HepG2 (cell line): ENCODE measurements around the gene NOXO1. TPM values are rescaled to one million over a fixed set of nuclear protein-coding genes. Genes with fewer than 3 reads are reported as not detected.

Source experiments
- ATAC-seq: fragments of 200-7000 bp; cut with Tn5 transposase; 3 replicates; pipeline ENCODE4 v1.9.1; 2020; ENCODE audit warnings: mild to moderate bottlenecking, moderate library complexity
- BruUV-seq: library from RNA; stranded (reverse); fragments of 400-500 nt; replicated peaks from 2 replicates; lab custom pipeline; 2021; lab: Mats Ljungman, UMichigan
- CTCF ChIA-PET: fragments of 300-600 bp; formaldehyde crosslinking; extraction: SDS; loops from one replicate; lab custom pipeline; 2021; ENCODE audit warnings: low total read pairs, inconsistent platforms, low intra/inter-chr PET ratio; lab: Yijun Ruan, JAX
- POLR2A ChIA-PET: fragments of 350-600 bp; sonication (Branson Sonifier 250); formaldehyde crosslinking; loops from one replicate; lab custom pipeline; 2020; ENCODE audit warnings: antibody characterized with exemption, inconsistent platforms; lab: Yijun Ruan, JAX
- DNase-seq: peaks from one replicate; pipeline ENCODE4 v3.0.0-alpha.2; 2015; ENCODE audit warnings: low spot score
- FAIRE-seq: peaks from 3 replicates; lab custom pipeline; 2011; peaks lifted over from hg19 to GRCh38; lab: Jason Lieb, UNC
- H2AFZ ChIP-seq: one replicate; pipeline ENCODE4 v1.6.1; 2011; ENCODE audit warnings: low read length, inconsistent platforms
- H3K27ac ChIP-seq: fragments of 300-600 bp; 3 replicates; pipeline ENCODE4 v1.8.0; 2011; ENCODE audit warnings: mixed run types, mild to moderate bottlenecking, mixed read lengths, low read length, inconsistent platforms; ENCODE audit not compliant: insufficient read depth; ENCODE audit errors: extremely low read length
- H3K27me3 ChIP-seq, 2 experiments: fragments of 200-600 bp in 1 of 2; 2 replicates in 1 of 2; 3 replicates in 1 of 2; pipeline versions ENCODE4 v1.6.0 to v1.8.0; 2011; ENCODE audit warnings: low read length in 2 of 2, mild to moderate bottlenecking in 2 of 2, moderate library complexity in 2 of 2, inconsistent platforms in 1 of 2; ENCODE audit not compliant: insufficient read depth in 2 of 2, control insufficient read depth in 1 of 2
- H3K36me3 ChIP-seq, 2 experiments: fragments of 200-600 bp in 1 of 2; replicated peaks in 1 of 2; 2 replicates in 1 of 2; 3 replicates in 1 of 2; pipeline versions ENCODE4 v1.5.1 to v1.8.0; 2011; ENCODE audit warnings: low read length in 2 of 2, inconsistent platforms in 1 of 2; ENCODE audit not compliant: insufficient read depth in 2 of 2, control insufficient read depth in 1 of 2
- H3K4me1 ChIP-seq: 2 replicates; pipeline ENCODE4 v1.5.1; 2012; ENCODE audit warnings: low read length, inconsistent platforms; ENCODE audit not compliant: insufficient read depth
- H3K4me2 ChIP-seq: 2 replicates; pipeline ENCODE4 v1.6.0; 2011; ENCODE audit warnings: low read depth, low read length, inconsistent platforms
- H3K4me3 ChIP-seq, 3 experiments: fragments of 200-600 bp in 1 of 3; sonication (generic), shearing (Covaris generic) in 1 of 3; replicated peaks in 1 of 3; 2 replicates each; pipeline ENCODE4 v1.5.1; 2011 to 2016; ENCODE audit warnings: low read length in 3 of 3, inconsistent platforms in 2 of 3, low read depth in 2 of 3, mild to moderate bottlenecking in 2 of 3, control low read depth in 1 of 3, mixed read lengths in 1 of 3; ENCODE audit not compliant: insufficient read depth in 1 of 3
- H3K79me2 ChIP-seq: one replicate; pipeline ENCODE4 v1.6.1; 2011; ENCODE audit warnings: low read length, inconsistent platforms; ENCODE audit not compliant: insufficient read depth
- H3K9ac ChIP-seq: 2 replicates; pipeline ENCODE4 v1.6.0; 2011; ENCODE audit warnings: mild to moderate bottlenecking, low read depth, low read length, inconsistent platforms; ENCODE audit not compliant: insufficient read depth
- H3K9me3 ChIP-seq: 2 replicates; pipeline ENCODE4 v1.5.1; 2012; ENCODE audit warnings: mild to moderate bottlenecking, low read length
- H4K20me1 ChIP-seq: 2 replicates; pipeline ENCODE4 v1.6.0; 2011; ENCODE audit warnings: inconsistent platforms, mild to moderate bottlenecking, low read length, moderate library complexity; ENCODE audit not compliant: insufficient read depth
- BORCS8-MEF2B ChIP-seq: sonication (generic); formaldehyde crosslinking; IDR thresholded peaks from 2 replicates; pipeline ENCODE4 v1.8.0; 2022; ENCODE audit warnings: mild to moderate bottlenecking, missing genetic modification reagents
- DNMT1 ChIP-seq: sonication (generic); formaldehyde crosslinking; IDR thresholded peaks from 2 replicates; pipeline ENCODE4 v1.5.1; 2020; ENCODE audit warnings: mild to moderate bottlenecking, missing genetic modification reagents
- GABPB1 ChIP-seq: IDR thresholded peaks from 2 replicates; pipeline ENCODE4 v1.6.1; 2016; ENCODE audit warnings: mild to moderate bottlenecking, missing genetic modification reagents, moderate library complexity, missing compliant biosample characterization
- GATAD2A ChIP-seq: IDR thresholded peaks from 2 replicates; pipeline ENCODE4 v1.6.1; 2016
- KDM6A ChIP-seq: IDR thresholded peaks from 2 replicates; pipeline ENCODE4 v1.6.1; 2016; ENCODE audit warnings: low read depth
- KLF6 ChIP-seq: IDR thresholded peaks from 2 replicates; pipeline ENCODE4 v1.8.0; 2016; ENCODE audit warnings: missing biosample characterization, missing genetic modification reagents
- RCOR2 ChIP-seq: IDR thresholded peaks from 2 replicates; pipeline ENCODE4 v1.6.1; 2016; ENCODE audit warnings: missing biosample characterization, missing genetic modification reagents
- SALL1 ChIP-seq: sonication (generic); formaldehyde crosslinking; IDR thresholded peaks from 2 replicates; pipeline ENCODE4 v1.8.0; 2022; ENCODE audit warnings: mild to moderate bottlenecking, missing genetic modification reagents
- ZNF12 ChIP-seq: sonication (generic); formaldehyde crosslinking; IDR thresholded peaks from 2 replicates; pipeline ENCODE4 v1.5.0; 2020; ENCODE audit warnings: missing genetic modification reagents
- ZNF337 ChIP-seq: sonication (generic); formaldehyde crosslinking; IDR thresholded peaks from 2 replicates; pipeline ENCODE4 v1.5.1; 2020; ENCODE audit warnings: missing genetic modification reagents, low read depth, mild to moderate bottlenecking, borderline replicate concordance
- ZNF547 ChIP-seq: sonication (generic); formaldehyde crosslinking; IDR thresholded peaks from 2 replicates; pipeline ENCODE4 v1.5.1; 2020; ENCODE audit warnings: mild to moderate bottlenecking, missing genetic modification reagents
- ZNF670 ChIP-seq: sonication (generic); formaldehyde crosslinking; IDR thresholded peaks from 2 replicates; pipeline ENCODE4 v1.8.0; 2022; ENCODE audit warnings: mild to moderate bottlenecking, missing genetic modification reagents, borderline replicate concordance
- ZNF7 ChIP-seq: IDR thresholded peaks from 2 replicates; pipeline ENCODE4 v1.6.1; 2016; ENCODE audit warnings: missing biosample characterization, missing genetic modification reagents
- ZNF737 ChIP-seq: sonication (generic); formaldehyde crosslinking; IDR thresholded peaks from 2 replicates; pipeline ENCODE4 v1.5.0; 2020; ENCODE audit warnings: missing genetic modification reagents, mild to moderate bottlenecking, borderline replicate concordance
- ZNF747 ChIP-seq: sonication (generic); formaldehyde crosslinking; IDR thresholded peaks from 2 replicates; pipeline ENCODE4 v1.8.1; 2023; ENCODE audit warnings: missing genetic modification reagents, mild to moderate bottlenecking, borderline replicate concordance
- WGBS: methylation state at CpG from one replicate; pipeline ENCODE4 v1.1.6; 2017; ENCODE audit warnings: low lambda C conversion rate; 5-methylcytosine and 5-hydroxymethylcytosine counted together
- in situ Hi-C: cut with HindIII; loops from 2 replicates; pipeline ENCODE4 v1.10.0; 2017; ENCODE audit warnings: low pct_unique_long_range_greater_than_20kb; ENCODE audit not compliant: extremely low pct_ligation_motif_present
- intact Hi-C: fragments of 100-400 bp; cut with micrococcal nuclease; formaldehyde crosslinking; loops from one replicate; pipeline ENCODE4 v1.10.0; 2022; ENCODE audit not compliant: unreplicated experiment
- polyA plus RNA-seq, 8 experiments: library from polyadenylated mRNA; depleted of rRNA in 3 of 8; stranded (reverse) in 7 of 8; unstranded in 1 of 8; fragments of >200 nt; fragmentation: Illumina TruSeq in 4 of 8; extraction: Trizol in 4 of 8; gene quantifications; 2 replicates each; pipeline versions ENCODE4 v1.2.1 to v1.2.3, GENCODE V29; 2011 to 2016; ENCODE audit warnings: low read depth in 4 of 8, missing spikeins in 1 of 8, mixed read lengths in 1 of 8; ENCODE audit not compliant: insufficient read depth in 1 of 8
- total RNA-seq, 5 experiments: library from RNA; depleted of rRNA; stranded (reverse); fragments of >200 nt; fragmentation: Illumina TruSeq; extraction: Trizol; gene quantifications; 2 replicates each; pipeline ENCODE4 v1.2.3, GENCODE V29; 2016; ENCODE audit warnings: low read depth in 1 of 5
- TF ChIP-seq, protein P1 (sequence below): sonication (generic); formaldehyde crosslinking; IDR thresholded peaks from 2 replicates; pipeline ENCODE4 v1.4.0; 2020; ENCODE audit warnings: missing genetic modification reagents, mild to moderate bottlenecking, borderline replicate concordance
- TF ChIP-seq, protein P2 (sequence below): sonication (generic); formaldehyde crosslinking; IDR thresholded peaks from 2 replicates; pipeline ENCODE4 v1.4.0; 2020; ENCODE audit warnings: missing genetic modification reagents
- TF ChIP-seq, protein P3 (sequence below): sonication (generic); formaldehyde crosslinking; IDR thresholded peaks from 2 replicates; pipeline ENCODE4 v1.4.0; 2020; ENCODE audit warnings: mild to moderate bottlenecking, missing genetic modification reagents

The NOXO1 gene
- total and polyA plus RNA-seq, 2 of the 13 experiments (the other 11 are each of a cell fraction or from before 2014, with no cell fraction given): 0.69 to 1.4 TPM

DNA sequence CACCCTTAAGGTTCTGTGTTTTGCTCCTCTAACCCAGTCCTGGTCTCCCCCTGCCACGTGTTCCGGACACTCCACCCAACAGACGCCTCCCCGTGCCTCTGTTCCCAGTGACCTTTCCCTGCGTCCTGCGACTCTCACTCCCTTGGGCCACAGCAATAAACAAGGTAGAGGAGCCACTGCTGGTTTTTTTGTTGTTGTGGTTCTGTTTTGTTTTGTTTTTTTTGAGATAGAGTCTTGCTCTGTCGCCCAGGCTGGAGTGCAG is 34.6 kb upstream of the NOXO1 start (continued):
- TF ChIP-seq, protein P1, sequence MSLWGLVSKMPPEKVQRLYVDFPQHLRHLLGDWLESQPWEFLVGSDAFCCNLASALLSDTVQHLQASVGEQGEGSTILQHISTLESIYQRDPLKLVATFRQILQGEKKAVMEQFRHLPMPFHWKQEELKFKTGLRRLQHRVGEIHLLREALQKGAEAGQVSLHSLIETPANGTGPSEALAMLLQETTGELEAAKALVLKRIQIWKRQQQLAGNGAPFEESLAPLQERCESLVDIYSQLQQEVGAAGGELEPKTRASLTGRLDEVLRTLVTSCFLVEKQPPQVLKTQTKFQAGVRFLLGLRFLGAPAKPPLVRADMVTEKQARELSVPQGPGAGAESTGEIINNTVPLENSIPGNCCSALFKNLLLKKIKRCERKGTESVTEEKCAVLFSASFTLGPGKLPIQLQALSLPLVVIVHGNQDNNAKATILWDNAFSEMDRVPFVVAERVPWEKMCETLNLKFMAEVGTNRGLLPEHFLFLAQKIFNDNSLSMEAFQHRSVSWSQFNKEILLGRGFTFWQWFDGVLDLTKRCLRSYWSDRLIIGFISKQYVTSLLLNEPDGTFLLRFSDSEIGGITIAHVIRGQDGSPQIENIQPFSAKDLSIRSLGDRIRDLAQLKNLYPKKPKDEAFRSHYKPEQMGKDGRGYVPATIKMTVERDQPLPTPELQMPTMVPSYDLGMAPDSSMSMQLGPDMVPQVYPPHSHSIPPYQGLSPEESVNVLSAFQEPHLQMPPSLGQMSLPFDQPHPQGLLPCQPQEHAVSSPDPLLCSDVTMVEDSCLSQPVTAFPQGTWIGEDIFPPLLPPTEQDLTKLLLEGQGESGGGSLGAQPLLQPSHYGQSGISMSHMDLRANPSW (CRISPR knock-in tag): no peak
- 0 out of 2 replicates have a peak, but pooled peaks have one; percentile 6 for TF ChIP-seq ZNF737 (CRISPR knock-in tag)
- TF ChIP-seq ZNF670 (CRISPR knock-in tag): 0 out of 2 replicates have a peak, but pooled peaks have one; percentile 69
- TF ChIP-seq ZNF747 (CRISPR knock-in tag): 0 out of 2 replicates have a peak, but pooled peaks have one; percentile 31

DNA sequence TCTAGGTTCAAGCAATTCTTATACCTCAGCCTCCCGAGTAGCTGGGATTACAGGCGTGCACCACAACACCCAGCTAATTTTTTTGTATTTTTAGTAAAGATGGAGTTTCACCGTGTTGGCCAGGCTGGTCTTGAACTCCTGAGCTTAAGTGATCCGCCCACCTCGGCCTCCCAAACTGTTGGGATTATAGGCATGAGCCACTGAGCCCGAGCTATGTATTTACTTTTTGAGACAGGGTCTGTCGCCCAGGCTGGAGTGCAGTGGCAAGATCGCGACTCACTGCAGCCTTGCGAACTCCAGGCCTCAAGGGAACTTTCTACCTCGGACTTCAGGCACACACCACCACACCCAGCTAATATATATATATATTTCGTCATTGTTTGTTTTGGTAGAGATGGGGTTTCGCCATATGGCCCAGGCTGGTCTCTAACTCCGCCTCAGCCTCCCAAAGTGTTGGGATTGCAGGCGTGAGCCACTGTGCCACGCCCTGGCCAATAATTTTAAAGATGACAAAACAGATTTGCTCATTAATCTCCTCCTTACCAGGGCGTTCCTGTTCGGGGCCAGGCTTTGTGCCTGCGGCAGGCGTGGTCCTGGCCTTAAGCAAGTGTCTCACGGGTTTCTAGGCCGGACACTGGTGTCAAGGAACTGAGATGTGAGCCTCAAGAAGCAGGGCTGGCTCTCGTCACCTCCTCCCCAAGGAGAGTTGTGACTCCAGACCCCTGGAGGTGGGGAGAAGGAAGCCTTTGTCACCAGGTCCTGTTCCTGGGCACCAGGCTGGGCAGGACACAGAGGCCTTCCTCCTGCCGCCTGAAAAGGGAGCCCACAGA is 34.1 kb upstream of the NOXO1 start:
- Histone ChIP-seq H3K4me2 (peak overlapping the region; percentile 93), H3K27me3 (peaks cover 2 to 14% of the 10 kb centered on the region in 2 experiments; a peak in 2 of 5 replicates), H3K9ac (peak overlapping the region; percentile 60), H3K36me3 (no peaks in the 10 kb centered on the region), H3K27ac (no peak overlapping the region), H3K4me3 (peak overlapping the region; percentile 20 to 61 (median 40); a peak in 5 of 6 replicates), H3K9me3 (no peaks in the 10 kb centered on the region), H4K20me1 (no peaks in the 10 kb centered on the region), H3K4me1 (peaks cover 65% of the 10 kb centered on the region), H3K79me2 (peaks cover 2% of the 10 kb centered on the region), H2AFZ (peak overlapping the region; percentile 59)
- DNase-seq: peak; percentile 76
- in situ Hi-C loops (no loop called here), intact Hi-C loops (no loop called here)
- no TSS peak for BruUV-seq
- CTCF ChIA-PET: no interaction called here
- 4% methylated on average over 16 of the region's 24 CpGs for WGBS
- POLR2A ChIA-PET: interaction anchor here (0.8 to 2.9 kb wide), 10 partner anchors 8 to 142 kb away, joined by 3 to 22 read pairs (median 4); partner anchors contain the start of genes NTHL1, RPS2, SYNGR3 and TRAF7
- peak; percentile 83 for FAIRE-seq
- ATAC-seq: peak; percentile 63
- TF ChIP-seq SALL1 (CRISPR knock-in tag) (peak; percentile 51), ZNF337 (CRISPR knock-in tag) (no peak), BORCS8-MEF2B (CRISPR knock-in tag) (0 out of 2 replicates have a peak, but pooled peaks have one; percentile 14), ZNF12 (0 out of 2 replicates have a peak, but pooled peaks have one; percentile 37), KDM6A (no peak), DNMT1 (CRISPR knock-in tag) (no peak), GATAD2A (CRISPR knock-in tag) (peak; percentile 79), GABPB1 (CRISPR knock-in tag) (peak; percentile 48), RCOR2 (CRISPR knock-in tag) (0 out of 2 replicates have a peak, but pooled peaks have one; percentile 32), KLF6 (0 out of 2 replicates have a peak, but pooled peaks have one; percentile 49), ZNF7 (no peak), ZNF547 (CRISPR knock-in tag) (no peak)
- TF ChIP-seq, protein P2, sequence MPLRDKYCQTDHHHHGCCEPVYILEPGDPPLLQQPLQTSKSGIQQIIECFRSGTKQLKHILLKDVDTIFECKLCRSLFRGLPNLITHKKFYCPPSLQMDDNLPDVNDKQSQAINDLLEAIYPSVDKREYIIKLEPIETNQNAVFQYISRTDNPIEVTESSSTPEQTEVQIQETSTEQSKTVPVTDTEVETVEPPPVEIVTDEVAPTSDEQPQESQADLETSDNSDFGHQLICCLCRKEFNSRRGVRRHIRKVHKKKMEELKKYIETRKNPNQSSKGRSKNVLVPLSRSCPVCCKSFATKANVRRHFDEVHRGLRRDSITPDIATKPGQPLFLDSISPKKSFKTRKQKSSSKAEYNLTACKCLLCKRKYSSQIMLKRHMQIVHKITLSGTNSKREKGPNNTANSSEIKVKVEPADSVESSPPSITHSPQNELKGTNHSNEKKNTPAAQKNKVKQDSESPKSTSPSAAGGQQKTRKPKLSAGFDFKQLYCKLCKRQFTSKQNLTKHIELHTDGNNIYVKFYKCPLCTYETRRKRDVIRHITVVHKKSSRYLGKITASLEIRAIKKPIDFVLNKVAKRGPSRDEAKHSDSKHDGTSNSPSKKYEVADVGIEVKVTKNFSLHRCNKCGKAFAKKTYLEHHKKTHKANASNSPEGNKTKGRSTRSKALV (CRISPR knock-in tag): 0 out of 2 replicates have a peak, but pooled peaks have one; percentile 53
- TF ChIP-seq, protein P3, sequence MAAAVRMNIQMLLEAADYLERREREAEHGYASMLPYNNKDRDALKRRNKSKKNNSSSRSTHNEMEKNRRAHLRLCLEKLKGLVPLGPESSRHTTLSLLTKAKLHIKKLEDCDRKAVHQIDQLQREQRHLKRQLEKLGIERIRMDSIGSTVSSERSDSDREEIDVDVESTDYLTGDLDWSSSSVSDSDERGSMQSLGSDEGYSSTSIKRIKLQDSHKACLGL (CRISPR knock-in tag): peak; percentile 35; the same call in 1 of the 2 replicates
